Measurements from ENCODE around the gene TWIST2.

TWIST2 gene

GRCh38 chr2:238851761-238852160 lies 3.9 kb downstream of the TWIST2 start:
- TF ChIP-seq EP300 (IDR thresholded peaks at IDR 0.05; ENCODE audit: borderline replicate concordance) (no peak), ZBTB7A (IDR thresholded peaks at IDR 0.05; ENCODE audit: low read depth) (no peak), NFIC (IDR thresholded peaks at IDR 0.05) (no peak), TAF1 (IDR thresholded peaks at IDR 0.05; ENCODE audit: low read depth) (no peak), YY1 (IDR thresholded peaks at IDR 0.05; ENCODE audit: low read depth) (no peak), EGR1 (IDR thresholded peaks at IDR 0.05) (no peak), TEAD4 (IDR thresholded peaks at IDR 0.05) (no peak), REST (IDR thresholded peaks at IDR 0.05; ENCODE audit: low read depth) (no peak), RAD21 (IDR thresholded peaks at IDR 0.05; ENCODE audit: low read depth) (no peak), CREB1 (IDR thresholded peaks at IDR 0.05; ENCODE audit: low read depth) (no peak), USF1 (IDR thresholded peaks at IDR 0.05) (no peak), TCF12 (IDR thresholded peaks at IDR 0.05; ENCODE audit: low read depth) (no peak), CEBPB (IDR thresholded peaks at IDR 0.05) (no peak), MAX (IDR thresholded peaks at IDR 0.05) (no peak)

GRCh38 chr2:238852206-238852869 lies 4.5 kb downstream of the TWIST2 start:
- TF ChIP-seq EP300 (IDR thresholded peaks at IDR 0.05; ENCODE audit: borderline replicate concordance) (no peak), TCF12 (IDR thresholded peaks at IDR 0.05; ENCODE audit: low read depth) (no peak), RAD21 (IDR thresholded peaks at IDR 0.05; ENCODE audit: low read depth) (no peak), MAX (IDR thresholded peaks at IDR 0.05) (no peak), ZBTB7A (IDR thresholded peaks at IDR 0.05; ENCODE audit: low read depth) (no peak), NFIC (IDR thresholded peaks at IDR 0.05) (no peak), YY1 (IDR thresholded peaks at IDR 0.05; ENCODE audit: low read depth) (no peak), CREB1 (IDR thresholded peaks at IDR 0.05; ENCODE audit: low read depth) (no peak), REST (IDR thresholded peaks at IDR 0.05; ENCODE audit: low read depth) (no peak), TEAD4 (IDR thresholded peaks at IDR 0.05) (no peak), TAF1 (IDR thresholded peaks at IDR 0.05; ENCODE audit: low read depth) (no peak), EGR1 (IDR thresholded peaks at IDR 0.05) (no peak)

GRCh38 chr2:238853218-238853617 lies 5.3 kb downstream of the TWIST2 start:
- TF ChIP-seq MAX (IDR thresholded peaks at IDR 0.05), result no peak
- TF ChIP-seq NFIC (IDR thresholded peaks at IDR 0.05), result no peak
- no peak for TF ChIP-seq CEBPB (IDR thresholded peaks at IDR 0.05)
- TF ChIP-seq ZBTB7A (IDR thresholded peaks at IDR 0.05; ENCODE audit: low read depth), result no peak

- TF ChIP-seq MAX (IDR thresholded peaks at IDR 0.05) (no peak), EGR1 (IDR thresholded peaks at IDR 0.05) (no peak), ZBTB7A (IDR thresholded peaks at IDR 0.05; ENCODE audit: low read depth) (no peak), REST (IDR thresholded peaks at IDR 0.05; ENCODE audit: low read depth) (no peak), RAD21 (IDR thresholded peaks at IDR 0.05; ENCODE audit: low read depth) (no peak), TCF12 (IDR thresholded peaks at IDR 0.05; ENCODE audit: low read depth) (no peak), YY1 (IDR thresholded peaks at IDR 0.05; ENCODE audit: low read depth) (no peak), EP300 (IDR thresholded peaks at IDR 0.05; ENCODE audit: borderline replicate concordance) (no peak), FOXM1 (IDR thresholded peaks at IDR 0.05; ENCODE audit: borderline replicate concordance, low read depth) (no peak), USF1 (IDR thresholded peaks at IDR 0.05) (no peak), TEAD4 (IDR thresholded peaks at IDR 0.05) (no peak), NFIC (IDR thresholded peaks at IDR 0.05) (no peak), CREB1 (IDR thresholded peaks at IDR 0.05; ENCODE audit: low read depth) (no peak), CEBPB (IDR thresholded peaks at IDR 0.05) (no peak)
These were observed 5.8 kb downstream of the TWIST2 start for GRCh38 chr2:238853721-238854120.
